H9 (cell line): ENCODE results near the gene ZNF879. TPM values are rescaled to one million over a fixed set of nuclear protein-coding genes. Genes with fewer than 3 reads are reported as not detected.

Experiments used
- DNase-seq: peaks from one replicate; pipeline ENCODE4 v3.0.0-alpha.2; 2017
- H2AFZ ChIP-seq: one replicate; pipeline ENCODE4 v1.6.1; 2013; ENCODE audit warnings: mild to moderate bottlenecking, low read length, control low read depth, moderate library complexity
- H2AK5ac ChIP-seq: 2 replicates; pipeline ENCODE4 v1.6.1; 2013; ENCODE audit warnings: low read length, control low read depth, mixed read lengths; ENCODE audit not compliant: insufficient read length
- H2BK120ac ChIP-seq: one replicate; pipeline ENCODE4 v1.6.1; 2013; ENCODE audit warnings: low read depth, mild to moderate bottlenecking, low read length, control low read depth, inconsistent platforms; ENCODE audit not compliant: poor library complexity, severe bottlenecking
- H2BK12ac ChIP-seq: 2 replicates; pipeline ENCODE4 v1.6.1; 2013; ENCODE audit warnings: low read length, control low read depth, mixed read lengths, low read depth; ENCODE audit not compliant: insufficient read length
- H2BK15ac ChIP-seq: 2 replicates; pipeline ENCODE4 v1.6.1; 2013; ENCODE audit warnings: low read depth, low read length, control low read depth
- H2BK20ac ChIP-seq: one replicate; pipeline ENCODE4 v1.6.1; 2013; ENCODE audit warnings: low read depth, mild to moderate bottlenecking, low read length, control low read depth, inconsistent platforms; ENCODE audit not compliant: poor library complexity, severe bottlenecking
- H2BK5ac ChIP-seq: 2 replicates; pipeline ENCODE4 v1.6.1; 2013; ENCODE audit warnings: low read length, control low read depth, mixed read lengths; ENCODE audit not compliant: insufficient read length
- H3K14ac ChIP-seq: 2 replicates; pipeline ENCODE4 v1.6.1; 2013; ENCODE audit warnings: low read length, control low read depth; ENCODE audit not compliant: insufficient read depth
- H3K18ac ChIP-seq: 2 replicates; pipeline ENCODE4 v1.6.1; 2013; ENCODE audit warnings: low read depth, mild to moderate bottlenecking, mixed read lengths, low read length, control low read depth; ENCODE audit not compliant: insufficient read length
- H3K23ac ChIP-seq: 2 replicates; pipeline ENCODE4 v1.6.1; 2013; ENCODE audit warnings: low read length, control low read depth, mixed read lengths, low read depth; ENCODE audit not compliant: insufficient read length
- H3K23me2 ChIP-seq: 2 replicates; pipeline ENCODE4 v1.6.1; 2013; ENCODE audit warnings: low read depth, mild to moderate bottlenecking, mixed read lengths, low read length, control low read depth; ENCODE audit not compliant: insufficient read length, poor library complexity, severe bottlenecking
- H3K27ac ChIP-seq: 2 replicates; pipeline ENCODE4 v1.5.1; 2013; ENCODE audit warnings: low read length, control low read depth, mixed read lengths, low read depth; ENCODE audit not compliant: insufficient read length
- H3K27me3 ChIP-seq: 2 replicates; pipeline ENCODE4 v1.6.1; 2013; ENCODE audit warnings: low read length, control low read depth, inconsistent platforms; ENCODE audit not compliant: insufficient read depth
- H3K4ac ChIP-seq: 2 replicates; pipeline ENCODE4 v1.6.1; 2013; ENCODE audit warnings: low read depth, mild to moderate bottlenecking, control low read depth, inconsistent platforms, low read length, moderate library complexity
- H3K4me1 ChIP-seq: 2 replicates; pipeline ENCODE4 v1.6.1; 2013; ENCODE audit warnings: low read length, control low read depth, inconsistent platforms; ENCODE audit not compliant: insufficient read depth
- H3K4me2 ChIP-seq: 2 replicates; pipeline ENCODE4 v1.6.1; 2013; ENCODE audit warnings: low read length, control low read depth, mixed read lengths; ENCODE audit not compliant: insufficient read length, insufficient read depth
- H3K56ac ChIP-seq: 2 replicates; pipeline ENCODE4 v1.6.1; 2013; ENCODE audit warnings: low read depth, mild to moderate bottlenecking, mixed read lengths, low read length, control low read depth; ENCODE audit not compliant: insufficient read length
- H3K79me1 ChIP-seq: 2 replicates; pipeline ENCODE4 v1.6.1; 2013; ENCODE audit warnings: low read depth, mild to moderate bottlenecking, moderate library complexity, low read length, control low read depth, inconsistent platforms; ENCODE audit not compliant: insufficient read depth, poor library complexity, severe bottlenecking
- H3K79me2 ChIP-seq: 2 replicates; pipeline ENCODE4 v1.6.1; 2013; ENCODE audit warnings: low read length, control low read depth, inconsistent platforms; ENCODE audit not compliant: insufficient read depth
- H3K9ac ChIP-seq: 2 replicates; pipeline ENCODE4 v1.6.1; 2013; ENCODE audit warnings: low read length, control low read depth, mixed read lengths; ENCODE audit not compliant: insufficient read length; ENCODE audit errors: extremely low read depth
- H3K9me3 ChIP-seq: one replicate; pipeline ENCODE4 v1.6.1; 2013; ENCODE audit warnings: low read depth, low read length, inconsistent platforms; ENCODE audit not compliant: control insufficient read depth
- H3T11ph ChIP-seq: one replicate; pipeline ENCODE4 v1.6.1; 2013; ENCODE audit warnings: mild to moderate bottlenecking, low read length, control low read depth, inconsistent platforms
- H4K20me1 ChIP-seq: one replicate; pipeline ENCODE4 v1.6.1; 2013; ENCODE audit not compliant: control insufficient read depth, insufficient read length, insufficient read depth
- H4K5ac ChIP-seq: 2 replicates; pipeline ENCODE4 v1.6.1; 2013; ENCODE audit warnings: low read depth, mild to moderate bottlenecking, mixed read lengths, low read length, control low read depth; ENCODE audit not compliant: insufficient read length
- H4K8ac ChIP-seq: replicated peaks from 2 replicates; pipeline ENCODE4 v1.6.1; 2013; ENCODE audit warnings: low read length, control low read depth, mixed read lengths, low read depth; ENCODE audit not compliant: insufficient read length
- H4K91ac ChIP-seq: 2 replicates; pipeline ENCODE4 v1.6.1; 2013; ENCODE audit warnings: low read depth, mild to moderate bottlenecking, moderate library complexity, mixed read lengths, low read length, control low read depth; ENCODE audit not compliant: insufficient read length
- H3K27ac Mint-ChIP-seq, 3 experiments: 2 replicates in 2 of 3; 3 replicates in 1 of 3; pipeline ENCODE4 v1.8.0; 2020 to 2021; ENCODE audit warnings: mixed read lengths in 3 of 3, mild to moderate bottlenecking in 1 of 3, moderate library complexity in 1 of 3
- H3K27me3 Mint-ChIP-seq: 2 replicates; pipeline ENCODE4 v1.8.0; 2021; ENCODE audit warnings: low read depth, mild to moderate bottlenecking, moderate library complexity, mixed read lengths
- H3K36me3 Mint-ChIP-seq, 3 experiments: 2 replicates in 2 of 3; 3 replicates in 1 of 3; pipeline ENCODE4 v1.8.0; 2020 to 2021; ENCODE audit warnings: low read depth in 3 of 3, mixed read lengths in 3 of 3; ENCODE audit not compliant: insufficient read depth in 1 of 3
- H3K4me1 Mint-ChIP-seq, 2 experiments: 2 replicates each; pipeline ENCODE4 v1.8.0; 2020; ENCODE audit warnings: mixed read lengths in 2 of 2
- H3K4me3 Mint-ChIP-seq, 2 experiments: 2 replicates in 1 of 2; 3 replicates in 1 of 2; pipeline ENCODE4 v1.8.0; 2020 to 2021; ENCODE audit warnings: mild to moderate bottlenecking in 2 of 2, mixed read lengths in 2 of 2, moderate library complexity in 1 of 2
- H3K9me3 Mint-ChIP-seq, 2 experiments: 2 replicates in 1 of 2; 3 replicates in 1 of 2; pipeline ENCODE4 v1.8.0; 2020; ENCODE audit warnings: mild to moderate bottlenecking in 2 of 2, mixed read lengths in 2 of 2, moderate library complexity in 1 of 2
- WGBS: extraction: QIAGEN DNeasy Blood & Tissue Kit; methylation state at CpG from one replicate; pipeline ENCODE4 v1.1.7; 2013; ENCODE audit warnings: missing lambda C conversion rate, low lambda C conversion rate, mixed read lengths; ENCODE audit not compliant: insufficient read length; ENCODE audit errors: extremely low coverage; 5-methylcytosine and 5-hydroxymethylcytosine counted together
- total RNA-seq: library from RNA; stranded (reverse); gene quantifications from 2 replicates; pipeline ENCODE4 v1.2.1, GENCODE V29; 2021
- TF ChIP-seq, protein P1 (sequence below): fragments of 200-600 bp; sonication (generic); conservative IDR thresholded peaks from 3 replicates; pipeline ENCODE4 v1.8.0; 2021; ENCODE audit warnings: antibody characterized with exemption, mild to moderate bottlenecking

ZNF879 gene
- total RNA-seq, 1 experiment from 2014 or later, result 5.4 TPM

DNA sequence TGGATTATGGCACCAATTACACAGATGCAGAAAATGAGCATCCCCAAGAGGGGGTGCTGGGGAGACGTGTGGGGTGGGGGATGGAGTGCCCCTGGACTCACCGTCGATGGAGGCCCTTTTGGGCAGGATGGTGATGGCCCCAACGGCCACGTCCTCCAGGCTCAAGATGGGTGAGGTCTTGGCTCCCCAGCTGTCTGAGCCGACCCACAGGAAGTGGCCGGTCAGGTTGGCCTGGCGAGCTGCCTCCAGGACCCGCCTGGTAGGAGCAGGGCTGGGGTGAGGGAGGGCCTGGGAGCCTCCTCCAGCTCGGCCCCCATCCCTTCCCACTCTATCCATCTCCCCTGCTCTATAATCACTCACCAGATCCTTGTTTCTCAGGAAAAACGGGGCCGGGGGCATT lies 33.1 kb upstream of the ZNF879 start:
- DNase-seq, result no peak
- Histone ChIP-seq H2AK5ac (no peak overlapping the region), H3K4me2 (no peak overlapping the region), H3K79me2 (no peaks in the 10 kb centered on the region), H4K8ac (no peak overlapping the region), H2BK5ac (no peak overlapping the region), H2BK120ac (no peak overlapping the region), H2AFZ (no peak overlapping the region), H3K23me2 (peaks cover 2% of the 10 kb centered on the region), H3K79me1 (no peaks in the 10 kb centered on the region), H3K9me3 (peaks cover 37% of the 10 kb centered on the region), H3K4me1 (no peaks in the 10 kb centered on the region), H3K56ac (no peak overlapping the region), H2BK20ac (no peak overlapping the region), H3K4ac (no peak overlapping the region), H3K27ac (no peak overlapping the region), H2BK12ac (no peak overlapping the region), H3K18ac (no peak overlapping the region), H4K20me1 (no peaks in the 10 kb centered on the region), H3K27me3 (peaks cover 18% of the 10 kb centered on the region), H3K9ac (no peak overlapping the region), H3T11ph (no peak overlapping the region), H2BK15ac (no peak overlapping the region), H4K91ac (no peak overlapping the region), H3K14ac (no peak overlapping the region), H4K5ac (no peak overlapping the region), H3K23ac (no peak overlapping the region)
- Mint-ChIP-seq H3K36me3 (peaks cover 4 to 15% (median 14%) of the 10 kb centered on the region in 3 experiments; a peak in 6 of 7 replicates), H3K4me1 (peaks cover 3 to 6% of the 10 kb centered on the region in 2 experiments), H3K27me3 (peaks cover 45% of the 10 kb centered on the region), H3K4me3 (no peak overlapping the region), H3K9me3 (peaks cover 41 to 70% of the 10 kb centered on the region in 2 experiments), H3K27ac (no peak overlapping the region)
- TF ChIP-seq, protein P1, sequence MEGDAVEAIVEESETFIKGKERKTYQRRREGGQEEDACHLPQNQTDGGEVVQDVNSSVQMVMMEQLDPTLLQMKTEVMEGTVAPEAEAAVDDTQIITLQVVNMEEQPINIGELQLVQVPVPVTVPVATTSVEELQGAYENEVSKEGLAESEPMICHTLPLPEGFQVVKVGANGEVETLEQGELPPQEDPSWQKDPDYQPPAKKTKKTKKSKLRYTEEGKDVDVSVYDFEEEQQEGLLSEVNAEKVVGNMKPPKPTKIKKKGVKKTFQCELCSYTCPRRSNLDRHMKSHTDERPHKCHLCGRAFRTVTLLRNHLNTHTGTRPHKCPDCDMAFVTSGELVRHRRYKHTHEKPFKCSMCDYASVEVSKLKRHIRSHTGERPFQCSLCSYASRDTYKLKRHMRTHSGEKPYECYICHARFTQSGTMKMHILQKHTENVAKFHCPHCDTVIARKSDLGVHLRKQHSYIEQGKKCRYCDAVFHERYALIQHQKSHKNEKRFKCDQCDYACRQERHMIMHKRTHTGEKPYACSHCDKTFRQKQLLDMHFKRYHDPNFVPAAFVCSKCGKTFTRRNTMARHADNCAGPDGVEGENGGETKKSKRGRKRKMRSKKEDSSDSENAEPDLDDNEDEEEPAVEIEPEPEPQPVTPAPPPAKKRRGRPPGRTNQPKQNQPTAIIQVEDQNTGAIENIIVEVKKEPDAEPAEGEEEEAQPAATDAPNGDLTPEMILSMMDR, result no peak
- WGBS, result no CpG with 5 or more reads among the region's 12 CpGs
